ENCODE measurements around the gene ATP1A4.

- TF ChIP-seq POLR2AphosphoS5 (IDR thresholded peaks at IDR 0.05; ENCODE audit: low read depth, low read length) = no peak
- no peak for TF ChIP-seq REST (IDR thresholded peaks at IDR 0.05; ENCODE audit: insufficient read depth in 1 of 2, low read depth in 2 of 2, low read length in 2 of 2)
- no peak for TF ChIP-seq TAF1 (IDR thresholded peaks at IDR 0.05; ENCODE audit: borderline replicate concordance, insufficient read depth, low read length)
- no peak for TF ChIP-seq SIN3A (IDR thresholded peaks at IDR 0.05; ENCODE audit: borderline replicate concordance, insufficient read depth, low read length)
- no peak for TF ChIP-seq FOXP2 (optimal IDR thresholded peaks at IDR 0.05; ENCODE audit: borderline replicate concordance, extremely low read depth, extremely low read length, insufficient read depth)
Observed at GRCh38 chr1:160117300-160117699, 34.1 kb upstream of the ATP1A4 start.
